ENCODE results near the gene ELF4.
A peak's percentile ranks its signal among the peaks of the same experiment; 100 is the strongest.
"Not testable (repeated sequence)": the region's sequence is repeated elsewhere in the genome, so short reads cannot be mapped to it uniquely, and the experiment has no call there.

ELF4 gene

DNA sequence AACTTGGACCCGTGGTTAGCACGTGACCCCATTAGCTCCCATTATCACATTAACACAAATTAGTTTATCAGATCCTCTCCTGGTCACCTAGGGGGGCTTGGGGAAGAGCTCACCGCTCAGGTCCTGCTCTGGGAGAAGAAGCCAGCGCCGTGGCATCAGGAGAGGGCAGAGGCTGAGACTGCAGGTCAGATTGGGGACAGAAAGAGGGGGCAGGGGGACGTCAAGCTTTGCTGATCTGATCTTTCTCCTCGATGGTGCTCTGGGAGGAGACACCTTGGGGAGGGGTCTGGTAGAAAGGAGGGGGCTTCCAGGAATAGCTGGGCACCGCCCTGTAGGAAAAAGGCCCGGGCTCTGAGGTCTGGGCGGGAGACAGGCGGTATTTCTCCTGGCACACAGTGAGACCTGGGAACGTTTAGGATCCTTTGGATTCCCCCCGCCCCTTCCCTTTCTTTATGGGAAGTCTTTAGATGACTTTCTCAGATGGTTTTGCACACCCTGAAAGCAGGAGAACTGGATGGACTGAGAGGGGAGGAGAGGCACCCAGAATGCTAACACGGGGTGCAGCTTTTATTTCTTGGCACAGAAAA is 9.1 kb upstream of the ELF4 start:
- Histone ChIP-seq H3K27ac (ENCODE audit: low read depth, low read length) (no peak overlapping the region), H3K79me2 (ENCODE audit: control insufficient read depth, low read length) (no peaks in the 10 kb centered on the region), H3K9me3 (ENCODE audit: control insufficient read depth, insufficient read depth, low read length) (no peaks in the 10 kb centered on the region), H3K36me3 (ENCODE audit: control insufficient read depth, low read length) (no peaks in the 10 kb centered on the region), H3K4me1 (ENCODE audit: control insufficient read depth, low read length) (peaks cover 39% of the 10 kb centered on the region), H4K20me1 (ENCODE audit: control insufficient read depth, insufficient read depth, low read depth, low read length) (no peaks in the 10 kb centered on the region), H3K9me2 (replicated peaks; ENCODE audit: control insufficient read depth, low read length) (no peaks in the 10 kb centered on the region), H3K27me3 (ENCODE audit: control insufficient read depth, low read length) (no peaks in the 10 kb centered on the region), H3F3A (ENCODE audit: control insufficient read depth, insufficient read depth) (no peaks in the 10 kb centered on the region), H3K4me2 (ENCODE audit: low read length) (peak overlapping the region; percentile 82), H3K4me3 (ENCODE audit: low read length) (peak overlapping the region; percentile 17; the same call in 1 of the 2 replicates)
- TF ChIP-seq EZH2phosphoT487 (IDR thresholded peaks at IDR 0.05; ENCODE audit: borderline replicate concordance, low read length): no peak
- TF ChIP-seq, protein P1, sequence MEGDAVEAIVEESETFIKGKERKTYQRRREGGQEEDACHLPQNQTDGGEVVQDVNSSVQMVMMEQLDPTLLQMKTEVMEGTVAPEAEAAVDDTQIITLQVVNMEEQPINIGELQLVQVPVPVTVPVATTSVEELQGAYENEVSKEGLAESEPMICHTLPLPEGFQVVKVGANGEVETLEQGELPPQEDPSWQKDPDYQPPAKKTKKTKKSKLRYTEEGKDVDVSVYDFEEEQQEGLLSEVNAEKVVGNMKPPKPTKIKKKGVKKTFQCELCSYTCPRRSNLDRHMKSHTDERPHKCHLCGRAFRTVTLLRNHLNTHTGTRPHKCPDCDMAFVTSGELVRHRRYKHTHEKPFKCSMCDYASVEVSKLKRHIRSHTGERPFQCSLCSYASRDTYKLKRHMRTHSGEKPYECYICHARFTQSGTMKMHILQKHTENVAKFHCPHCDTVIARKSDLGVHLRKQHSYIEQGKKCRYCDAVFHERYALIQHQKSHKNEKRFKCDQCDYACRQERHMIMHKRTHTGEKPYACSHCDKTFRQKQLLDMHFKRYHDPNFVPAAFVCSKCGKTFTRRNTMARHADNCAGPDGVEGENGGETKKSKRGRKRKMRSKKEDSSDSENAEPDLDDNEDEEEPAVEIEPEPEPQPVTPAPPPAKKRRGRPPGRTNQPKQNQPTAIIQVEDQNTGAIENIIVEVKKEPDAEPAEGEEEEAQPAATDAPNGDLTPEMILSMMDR (IDR thresholded peaks at IDR 0.05; ENCODE audit: low read depth, low read length, poor library complexity, severe bottlenecking): no peak

DNA sequence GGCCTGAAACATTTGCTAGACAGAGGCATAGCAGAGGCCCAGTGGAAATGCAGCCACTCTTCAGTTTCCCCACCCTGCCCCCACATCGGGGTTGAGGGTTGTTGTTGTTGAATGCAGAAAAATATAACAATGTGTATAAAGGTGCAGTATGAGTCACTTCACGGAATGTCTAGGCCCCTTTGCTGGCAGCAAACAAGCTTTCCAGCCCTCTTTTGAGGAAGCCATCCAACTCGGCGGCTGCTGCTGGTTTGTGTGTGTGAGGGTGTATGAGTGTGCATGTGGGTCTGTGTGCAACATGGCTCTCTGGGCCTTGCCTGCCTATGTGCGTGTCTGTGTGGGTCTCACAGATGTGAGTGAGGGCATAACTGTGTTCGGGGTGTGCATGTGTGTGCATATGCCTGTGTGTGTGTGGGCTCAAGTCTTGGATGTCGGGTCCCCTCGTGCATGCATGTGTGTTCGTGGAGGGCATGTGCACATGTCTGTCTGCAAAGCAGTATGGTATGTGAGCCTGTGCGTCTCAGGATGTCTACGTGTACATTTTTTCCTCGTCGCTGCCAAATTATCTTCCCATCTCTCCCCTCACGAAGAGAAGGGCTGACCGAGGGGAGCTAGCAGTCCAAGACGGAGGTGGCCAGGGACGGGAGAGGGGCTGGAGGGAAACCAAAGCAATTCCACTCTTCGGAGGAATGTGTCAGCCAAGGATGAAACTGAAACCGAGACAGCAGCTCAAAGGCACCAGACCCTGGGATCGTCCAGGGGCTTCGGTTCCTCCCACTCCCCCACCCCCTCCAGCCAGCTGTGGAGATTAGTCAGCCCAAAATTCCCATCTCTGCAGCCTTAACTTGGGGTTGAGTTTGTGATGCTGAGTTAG is 8.4 kb upstream of the ELF4 start:
- H3K27ac ChIP-seq (ENCODE audit: low read depth, low read length): no peak overlapping the region

DNA sequence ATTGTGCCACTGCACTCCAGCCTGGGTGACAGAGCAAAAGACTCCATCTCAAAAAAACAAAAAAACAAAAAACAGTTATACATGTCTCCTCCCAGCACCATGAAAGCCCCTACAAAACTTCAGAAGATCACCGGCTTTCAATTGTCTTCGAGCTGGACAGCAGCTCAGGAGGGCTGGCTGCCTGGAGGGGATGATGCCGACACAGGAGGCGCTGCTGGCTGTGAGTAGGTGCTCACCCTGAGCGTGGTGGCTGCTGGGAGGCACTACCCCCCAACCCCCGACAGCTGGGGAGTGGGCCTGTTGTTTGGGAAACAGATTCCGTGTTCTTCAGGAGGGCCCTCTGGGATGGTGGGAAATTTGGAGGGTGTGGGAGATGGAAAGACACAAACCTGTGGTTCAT is 6.9 kb upstream of the ELF4 start:
- Histone ChIP-seq H3K27me3 (ENCODE audit: control insufficient read depth, low read length) (no peaks in the 10 kb centered on the region), H3K27ac (ENCODE audit: low read depth, low read length) (no peak overlapping the region), H4K20me1 (ENCODE audit: control insufficient read depth, insufficient read depth, low read depth, low read length) (no peaks in the 10 kb centered on the region), H3K9me3 (ENCODE audit: control insufficient read depth, insufficient read depth, low read length) (no peaks in the 10 kb centered on the region), H3K4me1 (ENCODE audit: control insufficient read depth, low read length) (peaks cover 39% of the 10 kb centered on the region), H3K4me2 (ENCODE audit: low read length) (no peak overlapping the region), H3K36me3 (ENCODE audit: control insufficient read depth, low read length) (no peaks in the 10 kb centered on the region), H3K4me3 (ENCODE audit: low read length) (no peak overlapping the region), H3F3A (ENCODE audit: control insufficient read depth, insufficient read depth) (no peaks in the 10 kb centered on the region), H3K79me2 (ENCODE audit: control insufficient read depth, low read length) (no peaks in the 10 kb centered on the region), H3K9me2 (replicated peaks; ENCODE audit: control insufficient read depth, low read length) (no peaks in the 10 kb centered on the region)
- TF ChIP-seq EZH2phosphoT487 (IDR thresholded peaks at IDR 0.05; ENCODE audit: borderline replicate concordance, low read length): no peak
- TF ChIP-seq, protein P1 (IDR thresholded peaks at IDR 0.05; ENCODE audit: low read depth, low read length, poor library complexity, severe bottlenecking): no peak

More for the DNA sequence above, 8.4 kb upstream of the ELF4 start:
- H3K4me1 ChIP-seq (ENCODE audit: control insufficient read depth, low read length): peaks cover 39% of the 10 kb centered on the region
- no peaks in the 10 kb centered on the region for H3K9me3 ChIP-seq (ENCODE audit: control insufficient read depth, insufficient read depth, low read length)
- no peak for TF ChIP-seq EZH2phosphoT487 (IDR thresholded peaks at IDR 0.05; ENCODE audit: borderline replicate concordance, low read length)
- TF ChIP-seq, protein P1 (IDR thresholded peaks at IDR 0.05; ENCODE audit: low read depth, low read length, poor library complexity, severe bottlenecking): no peak
- no peaks in the 10 kb centered on the region for H4K20me1 ChIP-seq (ENCODE audit: control insufficient read depth, insufficient read depth, low read depth, low read length)
- no peaks in the 10 kb centered on the region for H3F3A ChIP-seq (ENCODE audit: control insufficient read depth, insufficient read depth)
- no peaks in the 10 kb centered on the region for H3K9me2 ChIP-seq (replicated peaks; ENCODE audit: control insufficient read depth, low read length)
- H3K4me3 ChIP-seq (ENCODE audit: low read length): peak overlapping the region; percentile 17; the same call in 1 of the 2 replicates
- no peaks in the 10 kb centered on the region for H3K36me3 ChIP-seq (ENCODE audit: control insufficient read depth, low read length)
- no peaks in the 10 kb centered on the region for H3K79me2 ChIP-seq (ENCODE audit: control insufficient read depth, low read length)
- H3K4me2 ChIP-seq (ENCODE audit: low read length): peak overlapping the region; percentile 36
- no peaks in the 10 kb centered on the region for H3K27me3 ChIP-seq (ENCODE audit: control insufficient read depth, low read length)

DNA sequence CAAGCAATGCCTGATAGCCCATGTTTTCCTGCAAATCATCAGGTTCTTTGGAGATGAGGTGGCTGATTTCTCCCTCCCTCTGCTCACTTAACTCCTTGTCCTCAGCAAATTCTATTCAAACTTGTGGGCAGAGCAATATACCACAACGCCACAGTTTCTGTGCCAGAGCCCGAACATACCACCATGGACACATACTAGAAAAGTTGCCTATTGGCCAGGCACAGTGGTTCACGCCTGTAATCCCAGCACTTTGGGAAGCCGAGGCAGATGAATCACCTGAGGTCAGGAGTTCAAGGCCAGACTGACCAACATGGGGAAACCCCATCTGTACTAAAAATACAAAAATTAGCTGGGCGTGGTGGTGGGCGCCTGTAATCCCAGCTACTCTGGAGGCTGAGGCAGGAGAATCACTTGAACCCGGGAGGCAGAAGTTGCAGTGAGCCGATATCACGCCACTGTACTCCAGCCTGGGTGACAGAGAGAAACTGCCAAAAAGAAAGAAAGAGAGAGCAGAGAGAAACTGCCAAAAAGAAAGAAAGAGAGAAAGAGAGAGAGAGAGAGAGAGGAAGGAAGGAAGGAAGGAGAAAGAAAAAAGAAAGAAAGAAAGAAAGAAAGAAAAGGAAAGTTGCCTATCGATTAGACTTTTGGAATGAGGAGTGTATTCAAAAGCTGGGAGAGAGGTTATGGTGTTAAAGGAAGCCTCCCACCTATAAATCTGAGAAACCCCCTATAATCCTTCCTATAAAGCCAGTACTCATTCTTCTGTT is 5.0 kb upstream of the ELF4 start:
- not testable (repeated sequence) for H3K27me3 ChIP-seq (ENCODE audit: control insufficient read depth, low read length); H3K36me3 ChIP-seq (ENCODE audit: control insufficient read depth, low read length); H3K4me2 ChIP-seq (ENCODE audit: low read length); H3K9me2 ChIP-seq (replicated peaks; ENCODE audit: control insufficient read depth, low read length); H3K79me2 ChIP-seq (ENCODE audit: control insufficient read depth, low read length); H3F3A ChIP-seq (ENCODE audit: control insufficient read depth, insufficient read depth); H3K27ac ChIP-seq (ENCODE audit: low read depth, low read length); H3K9me3 ChIP-seq (ENCODE audit: control insufficient read depth, insufficient read depth, low read length); H4K20me1 ChIP-seq (ENCODE audit: control insufficient read depth, insufficient read depth, low read depth, low read length); H3K4me3 ChIP-seq (ENCODE audit: low read length)
- H3K4me1 ChIP-seq (ENCODE audit: control insufficient read depth, low read length): peaks cover 37% of the 10 kb centered on the region

All from DOHH2 (cell line).